Lower lobe of right lung (tissue), 2 donors: ENCODE measurements around the gene XPNPEP1. TPM values are rescaled to one million over a fixed set of nuclear protein-coding genes. Genes with fewer than 3 reads are reported as not detected.
A peak's percentile ranks its signal among the peaks of the same experiment; 100 is the strongest.

Experiments
- ATAC-seq, 2 donors: fragments of 200-7000 bp; cut with Tn5 transposase; one replicate each; pipeline ENCODE4 v1.9.1; 2020 to 2022; ENCODE audit warnings: mild to moderate bottlenecking in 2 of 2, moderate library complexity in 2 of 2
- DNase-seq: peaks from one replicate; pipeline ENCODE4 v3.0.0-alpha.2; 2020
- H3K27ac ChIP-seq: fragments of 200-600 bp; one replicate; pipeline ENCODE4 v1.8.0; 2022
- H3K27me3 ChIP-seq: fragments of 200-600 bp; one replicate; pipeline ENCODE4 v1.8.0; 2022; ENCODE audit warnings: low read depth
- H3K36me3 ChIP-seq: fragments of 200-600 bp; one replicate; pipeline ENCODE4 v1.8.0; 2022; ENCODE audit warnings: mild to moderate bottlenecking
- H3K4me1 ChIP-seq: fragments of 200-600 bp; one replicate; pipeline ENCODE4 v1.8.0; 2022
- H3K4me3 ChIP-seq: fragments of 200-600 bp; one replicate; pipeline ENCODE4 v1.8.0; 2022; ENCODE audit warnings: mild to moderate bottlenecking
- H3K9me3 ChIP-seq: fragments of 200-600 bp; one replicate; pipeline ENCODE4 v1.8.0; 2022
- intact Hi-C: fragments of 100-400 bp; cut with DNase I; formaldehyde crosslinking; loops from one replicate; pipeline ENCODE4 v1.11.0; 2022
- total RNA-seq: library from RNA; stranded (reverse); fragmentation: NEBNext Ultra II Directional; extraction: Animal tissue kit (Norgen Biotek cat#: 25700); gene quantifications from one replicate; pipeline ENCODE4 v1.2.1, GENCODE V29; 2021
- TF ChIP-seq, protein P1 (sequence below): fragments of 200-600 bp; IDR thresholded peaks from one replicate; pipeline ENCODE4 v1.8.0; 2022; ENCODE audit warnings: antibody characterized with exemption, mild to moderate bottlenecking
- donor health status: DM: no; HTN: yes; CAD: no; lungs with severe emphysema.

Gene XPNPEP1
- total RNA-seq, 1 donor from 2014 or later = 52.1 TPM

GRCh38 chr10:109852475-109853037 is 70.8 kb downstream of the XPNPEP1 start:
- Histone ChIP-seq H3K36me3 (no peaks in the 10 kb centered on the region), H3K4me3 (no peak overlapping the region), H3K27ac (no peak overlapping the region), H3K4me1 (peaks cover 10% of the 10 kb centered on the region), H3K27me3 (no peaks in the 10 kb centered on the region), H3K9me3 (no peaks in the 10 kb centered on the region)
- DNase-seq (peak; percentile 76), ATAC-seq (peak; percentile 87 to 88)
- intact Hi-C loops = no loop called here
- TF ChIP-seq, protein P1, sequence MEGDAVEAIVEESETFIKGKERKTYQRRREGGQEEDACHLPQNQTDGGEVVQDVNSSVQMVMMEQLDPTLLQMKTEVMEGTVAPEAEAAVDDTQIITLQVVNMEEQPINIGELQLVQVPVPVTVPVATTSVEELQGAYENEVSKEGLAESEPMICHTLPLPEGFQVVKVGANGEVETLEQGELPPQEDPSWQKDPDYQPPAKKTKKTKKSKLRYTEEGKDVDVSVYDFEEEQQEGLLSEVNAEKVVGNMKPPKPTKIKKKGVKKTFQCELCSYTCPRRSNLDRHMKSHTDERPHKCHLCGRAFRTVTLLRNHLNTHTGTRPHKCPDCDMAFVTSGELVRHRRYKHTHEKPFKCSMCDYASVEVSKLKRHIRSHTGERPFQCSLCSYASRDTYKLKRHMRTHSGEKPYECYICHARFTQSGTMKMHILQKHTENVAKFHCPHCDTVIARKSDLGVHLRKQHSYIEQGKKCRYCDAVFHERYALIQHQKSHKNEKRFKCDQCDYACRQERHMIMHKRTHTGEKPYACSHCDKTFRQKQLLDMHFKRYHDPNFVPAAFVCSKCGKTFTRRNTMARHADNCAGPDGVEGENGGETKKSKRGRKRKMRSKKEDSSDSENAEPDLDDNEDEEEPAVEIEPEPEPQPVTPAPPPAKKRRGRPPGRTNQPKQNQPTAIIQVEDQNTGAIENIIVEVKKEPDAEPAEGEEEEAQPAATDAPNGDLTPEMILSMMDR = peak; percentile 89

GRCh38 chr10:109851616-109852474 is 71.5 kb downstream of the XPNPEP1 start:
- no peaks in the 10 kb centered on the region for H3K36me3 ChIP-seq
- peak; percentile 47 to 56 for ATAC-seq
- no peaks in the 10 kb centered on the region for H3K27me3 ChIP-seq
- no peaks in the 10 kb centered on the region for H3K9me3 ChIP-seq
- intact Hi-C loops = no loop called here
- no peak for DNase-seq
- peaks cover 10% of the 10 kb centered on the region for H3K4me1 ChIP-seq
- no peak overlapping the region for H3K27ac ChIP-seq
- H3K4me3 ChIP-seq = no peak overlapping the region
- TF ChIP-seq, protein P1 = no peak

- TF ChIP-seq, protein P1 = no peak
- no peak overlapping the region for H3K4me3 ChIP-seq
- no peaks in the 10 kb centered on the region for H3K36me3 ChIP-seq
These were observed 76.5 kb downstream of the XPNPEP1 start for GRCh38 chr10:109846832-109847231.

DNA sequence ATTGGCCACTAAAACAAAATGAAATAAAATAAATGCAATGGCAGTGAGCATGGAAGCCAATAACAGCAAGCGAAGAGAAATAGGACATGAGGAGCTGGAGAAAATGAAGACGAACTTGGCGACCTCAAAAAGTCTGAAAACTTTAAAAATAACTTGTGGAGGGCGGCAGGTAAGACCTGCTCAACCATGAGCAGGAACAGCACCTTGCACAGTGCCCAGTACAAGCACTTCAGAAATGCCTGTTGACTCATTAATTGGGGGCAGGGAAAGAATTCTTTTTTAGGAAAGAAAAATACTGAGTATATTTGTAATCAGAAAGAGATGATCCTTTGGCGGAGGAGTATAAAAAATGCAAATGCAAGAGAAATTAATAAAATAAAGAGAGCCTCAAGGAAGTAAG is 78.0 kb downstream of the XPNPEP1 start:
- Histone ChIP-seq H3K36me3 (no peaks in the 10 kb centered on the region), H3K4me3 (no peak overlapping the region), H3K27ac (no peak overlapping the region), H3K4me1 (no peaks in the 10 kb centered on the region), H3K27me3 (no peaks in the 10 kb centered on the region), H3K9me3 (no peaks in the 10 kb centered on the region)
- DNase-seq (no peak), ATAC-seq (no peak)
- TF ChIP-seq, protein P1 = no peak
- intact Hi-C loops = no loop called here

More at GRCh38 chr10:109846832-109847231, 76.5 kb downstream of the XPNPEP1 start:
- no peaks in the 10 kb centered on the region for H3K27me3 ChIP-seq
- H3K27ac ChIP-seq = no peak overlapping the region
- peaks cover 1% of the 10 kb centered on the region for H3K4me1 ChIP-seq
- intact Hi-C loops = no loop called here
- H3K9me3 ChIP-seq = no peaks in the 10 kb centered on the region
- ATAC-seq (no peak), DNase-seq (no peak)

- H3K4me1 ChIP-seq = peaks cover 7% of the 10 kb centered on the region
- no peak overlapping the region for H3K27ac ChIP-seq
- ATAC-seq (no peak), DNase-seq (no peak)
- no peak overlapping the region for H3K4me3 ChIP-seq
- H3K27me3 ChIP-seq = no peaks in the 10 kb centered on the region
- H3K36me3 ChIP-seq = no peaks in the 10 kb centered on the region
- TF ChIP-seq, protein P1 = no peak
- intact Hi-C loops = no loop called here
- H3K9me3 ChIP-seq = no peaks in the 10 kb centered on the region
These were observed 84.6 kb downstream of the XPNPEP1 start for GRCh38 chr10:109838592-109839244.
